ENCODE measurements around the gene ARPP21.
"Not testable (repeated sequence)": the region's sequence is repeated elsewhere in the genome, so short reads cannot be mapped to it uniquely, and the experiment has no call there.

Gene ARPP21

GRCh38 chr3:35601959-35602358 lies 37.4 kb upstream of the ARPP21 start:
- DNase-seq (ENCODE audit: extremely low spot score): no peak
- ChIA-PET CTCF (no interaction called here), POLR2A (no interaction called here)
- no peak for TF ChIP-seq ZNF384 (IDR thresholded peaks at IDR 0.05)
- no peak for TF ChIP-seq FOXA1 (IDR thresholded peaks at IDR 0.05)
- no peak for TF ChIP-seq FOXM1 (IDR thresholded peaks at IDR 0.05; ENCODE audit: borderline replicate concordance)
- TF ChIP-seq CTBP1 (IDR thresholded peaks at IDR 0.05; ENCODE audit: borderline replicate concordance): no peak
- no peak for TF ChIP-seq NFRKB (IDR thresholded peaks at IDR 0.05)
- no peak for TF ChIP-seq TARDBP (IDR thresholded peaks at IDR 0.05)
- no peak for TF ChIP-seq LEF1 (IDR thresholded peaks at IDR 0.05; ENCODE audit: borderline replicate concordance)
- TF ChIP-seq SP1 (IDR thresholded peaks at IDR 0.05): no peak
- TF ChIP-seq FOXK2 (IDR thresholded peaks at IDR 0.05): no peak
- TF ChIP-seq SUZ12 (IDR thresholded peaks at IDR 0.05): no peak
- TF ChIP-seq ARNT (IDR thresholded peaks at IDR 0.05): no peak
- no peak for TF ChIP-seq HDGF (IDR thresholded peaks at IDR 0.05; ENCODE audit: borderline replicate concordance)
- no peak for TF ChIP-seq PKNOX1 (IDR thresholded peaks at IDR 0.05)
- no peak for TF ChIP-seq L3MBTL2 (conservative IDR thresholded peaks at IDR 0.05)
- no peak for TF ChIP-seq ELF4 (IDR thresholded peaks at IDR 0.05)

- no peak for DNase-seq (ENCODE audit: extremely low spot score)
- POLR2A ChIA-PET: no interaction called here
- TF ChIP-seq LEF1 (IDR thresholded peaks at IDR 0.05; ENCODE audit: borderline replicate concordance) (no peak), PKNOX1 (IDR thresholded peaks at IDR 0.05) (no peak), HDGF (IDR thresholded peaks at IDR 0.05; ENCODE audit: borderline replicate concordance) (no peak), FOXK2 (IDR thresholded peaks at IDR 0.05) (no peak), ZNF384 (IDR thresholded peaks at IDR 0.05) (no peak), TARDBP (IDR thresholded peaks at IDR 0.05) (no peak), FOXM1 (IDR thresholded peaks at IDR 0.05; ENCODE audit: borderline replicate concordance) (no peak), SP1 (IDR thresholded peaks at IDR 0.05) (no peak), CTBP1 (IDR thresholded peaks at IDR 0.05; ENCODE audit: borderline replicate concordance) (no peak), BHLHE40 (IDR thresholded peaks at IDR 0.05; ENCODE audit: borderline replicate concordance) (no peak), ARNT (IDR thresholded peaks at IDR 0.05) (no peak), SUZ12 (IDR thresholded peaks at IDR 0.05) (no peak), NFRKB (IDR thresholded peaks at IDR 0.05) (no peak), FOXA1 (IDR thresholded peaks at IDR 0.05) (no peak)
- CTCF ChIA-PET: no interaction called here
Measured at GRCh38 chr3:35602395-35602936, 36.9 kb upstream of the ARPP21 start.

GRCh38 chr3:35616346-35616745 lies 23.0 kb upstream of the ARPP21 start:
- TF ChIP-seq PKNOX1 (IDR thresholded peaks at IDR 0.05) (no peak), NFRKB (IDR thresholded peaks at IDR 0.05) (no peak), FOXM1 (IDR thresholded peaks at IDR 0.05; ENCODE audit: borderline replicate concordance) (no peak), TARDBP (IDR thresholded peaks at IDR 0.05) (no peak), BHLHE40 (IDR thresholded peaks at IDR 0.05; ENCODE audit: borderline replicate concordance) (no peak), CTBP1 (IDR thresholded peaks at IDR 0.05; ENCODE audit: borderline replicate concordance) (no peak), ELF4 (IDR thresholded peaks at IDR 0.05) (no peak)
- ChIA-PET CTCF (no interaction called here), POLR2A (no interaction called here)
- DNase-seq (ENCODE audit: extremely low spot score): no peak

- DNase-seq (ENCODE audit: extremely low spot score): no peak
- ChIA-PET CTCF (no interaction called here), POLR2A (no interaction called here)
- TF ChIP-seq SP1 (IDR thresholded peaks at IDR 0.05): no peak
- TF ChIP-seq FOXK2 (IDR thresholded peaks at IDR 0.05): no peak
- TF ChIP-seq ARNT (IDR thresholded peaks at IDR 0.05): no peak
- TF ChIP-seq FOXM1 (IDR thresholded peaks at IDR 0.05; ENCODE audit: borderline replicate concordance): no peak
- TF ChIP-seq BHLHE40 (IDR thresholded peaks at IDR 0.05; ENCODE audit: borderline replicate concordance): no peak
- no peak for TF ChIP-seq NFRKB (IDR thresholded peaks at IDR 0.05)
- TF ChIP-seq PKNOX1 (IDR thresholded peaks at IDR 0.05): no peak
- TF ChIP-seq ELF4 (IDR thresholded peaks at IDR 0.05): no peak
- no peak for TF ChIP-seq HDGF (IDR thresholded peaks at IDR 0.05; ENCODE audit: borderline replicate concordance)
- TF ChIP-seq SUZ12 (IDR thresholded peaks at IDR 0.05): no peak
- no peak for TF ChIP-seq CTBP1 (IDR thresholded peaks at IDR 0.05; ENCODE audit: borderline replicate concordance)
- no peak for TF ChIP-seq ZNF384 (IDR thresholded peaks at IDR 0.05)
Measured at GRCh38 chr3:35617370-35617769, 22.0 kb upstream of the ARPP21 start.

- POLR2A ChIA-PET; DNase-seq (ENCODE audit: extremely low spot score); CTCF ChIA-PET: not testable (repeated sequence)
Measured at GRCh38 chr3:35620238-35620637, 19.1 kb upstream of the ARPP21 start.

GRCh38 chr3:35624698-35625097 lies 14.6 kb upstream of the ARPP21 start:
- TF ChIP-seq ARNT (IDR thresholded peaks at IDR 0.05): no peak
- TF ChIP-seq TARDBP (IDR thresholded peaks at IDR 0.05): no peak
- TF ChIP-seq SUZ12 (IDR thresholded peaks at IDR 0.05): no peak
- no peak for TF ChIP-seq ELF4 (IDR thresholded peaks at IDR 0.05)
- TF ChIP-seq CTBP1 (IDR thresholded peaks at IDR 0.05; ENCODE audit: borderline replicate concordance): no peak
- TF ChIP-seq FOXK2 (IDR thresholded peaks at IDR 0.05): no peak
- TF ChIP-seq PKNOX1 (IDR thresholded peaks at IDR 0.05): no peak
- TF ChIP-seq FOXA1 (IDR thresholded peaks at IDR 0.05): no peak
- TF ChIP-seq LEF1 (IDR thresholded peaks at IDR 0.05; ENCODE audit: borderline replicate concordance): no peak
- TF ChIP-seq FOXM1 (IDR thresholded peaks at IDR 0.05; ENCODE audit: borderline replicate concordance): no peak
- no peak for TF ChIP-seq NFRKB (IDR thresholded peaks at IDR 0.05)
- TF ChIP-seq ZNF384 (IDR thresholded peaks at IDR 0.05): no peak
- TF ChIP-seq HDGF (IDR thresholded peaks at IDR 0.05; ENCODE audit: borderline replicate concordance): no peak
- no peak for TF ChIP-seq L3MBTL2 (conservative IDR thresholded peaks at IDR 0.05)
- TF ChIP-seq BHLHE40 (IDR thresholded peaks at IDR 0.05; ENCODE audit: borderline replicate concordance): no peak
- TF ChIP-seq SP1 (IDR thresholded peaks at IDR 0.05): no peak
- POLR2A ChIA-PET: no interaction called here
- CTCF ChIA-PET: no interaction called here
- DNase-seq (ENCODE audit: extremely low spot score): no peak
